GM18868 (cell line): ENCODE data around the gene SLC9A8.
"Not testable (repeated sequence)": the region's sequence is repeated elsewhere in the genome, so short reads cannot be mapped to it uniquely, and the experiment has no call there.

Experiments used
- ATAC-seq: cut with Tn5 transposase; IDR thresholded peaks from one replicate; pipeline ENCODE4 v1.9.1; 2021; ENCODE audit warnings: mild to moderate bottlenecking, moderate library complexity; ENCODE audit not compliant: unreplicated experiment

Gene SLC9A8

GRCh38 chr20:49846206-49846807, 33.7 kb downstream of the SLC9A8 start:
- no peak for ATAC-seq

- no peak for ATAC-seq
These were observed 38.0 kb downstream of the SLC9A8 start for GRCh38 chr20:49850463-49851230.

- ATAC-seq, result no peak
These were observed 38.6 kb downstream of the SLC9A8 start for GRCh38 chr20:49851231-49851705.

GRCh38 chr20:49851991-49852390, 39.4 kb downstream of the SLC9A8 start:
- ATAC-seq, result no peak

- ATAC-seq, result no peak
These were observed 40.0 kb downstream of the SLC9A8 start for GRCh38 chr20:49852522-49853080.

GRCh38 chr20:49853640-49854039, 41.0 kb downstream of the SLC9A8 start:
- no peak for ATAC-seq

- no peak for ATAC-seq
These were observed 41.7 kb downstream of the SLC9A8 start for GRCh38 chr20:49854190-49854875.

- no peak for ATAC-seq
These were observed 44.3 kb downstream of the SLC9A8 start for GRCh38 chr20:49856904-49857303.

- ATAC-seq, result no peak
These were observed 45.5 kb downstream of the SLC9A8 start for GRCh38 chr20:49858076-49858585.

- ATAC-seq, result no peak
These were observed 46.4 kb downstream of the SLC9A8 start for GRCh38 chr20:49859011-49859410.

GRCh38 chr20:49859807-49860206, 47.2 kb downstream of the SLC9A8 start:
- no peak for ATAC-seq

GRCh38 chr20:49861232-49861631, 48.6 kb downstream of the SLC9A8 start:
- ATAC-seq, result not testable (repeated sequence)

GRCh38 chr20:49862607-49863200, 50.1 kb downstream of the SLC9A8 start:
- ATAC-seq, result no peak

GRCh38 chr20:49863666-49864065, 51.0 kb downstream of the SLC9A8 start:
- ATAC-seq, result no peak

- ATAC-seq, result no peak
These were observed 52.9 kb downstream of the SLC9A8 start for GRCh38 chr20:49865559-49865958.

GRCh38 chr20:49866051-49866450, 53.4 kb downstream of the SLC9A8 start:
- ATAC-seq, result no peak

GRCh38 chr20:49867453-49868215, 55.0 kb downstream of the SLC9A8 start:
- no peak for ATAC-seq

- ATAC-seq, result no peak
These were observed 55.9 kb downstream of the SLC9A8 start for GRCh38 chr20:49868538-49868937.

- ATAC-seq, result no peak
These were observed 56.3 kb downstream of the SLC9A8 start for GRCh38 chr20:49868964-49869363.

- no peak for ATAC-seq
These were observed 57.6 kb downstream of the SLC9A8 start for GRCh38 chr20:49870261-49870660.
